Activated CD4-positive, alpha-beta T cell treated with anti-CD3 and anti-CD28 coated beads, Interleukin-2, amount 50 U/mL, for 48 hours (primary cell): ENCODE data around the gene NHEJ1.
A peak's percentile ranks its signal among the peaks of the same experiment; 100 is the strongest.
"Not testable (repeated sequence)": the region's sequence is repeated elsewhere in the genome, so short reads cannot be mapped to it uniquely, and the experiment has no call there.

Source experiments
- DNase-seq, 2 experiments: peaks; one replicate each; pipeline ENCODE4 v3.0.0-alpha.2; 2020

Gene NHEJ1

GRCh38 chr2:219160186-219161017 is at the start of gene NHEJ1:
TSS of gene NHEJ1 (minus strand) at chr2:219160815. CDS start at chr2:219158362, 2,453 bp downstream.
- peak; percentile 98 to 99 for DNase-seq

- DNase-seq: no peak
These were observed 48.9 kb upstream of the NHEJ1 start for GRCh38 chr2:219209236-219210195.

- DNase-seq: no peak
These were observed 47.5 kb upstream of the NHEJ1 start for GRCh38 chr2:219207884-219208740.

GRCh38 chr2:219207134-219207883 is 46.7 kb upstream of the NHEJ1 start:
- no peak for DNase-seq

- peak; percentile 93 to 94 for DNase-seq
These were observed 45.9 kb upstream of the NHEJ1 start, which contains the start of gene ZFAND2B for GRCh38 chr2:219206328-219207133. TSS of gene ZFAND2B (plus strand) at chr2:219206782. CDS start at chr2:219206988, 206 bp downstream.

- DNase-seq: no peak
These were observed 45.3 kb upstream of the NHEJ1 start for GRCh38 chr2:219205981-219206327.

GRCh38 chr2:219205165-219205538 is 44.5 kb upstream of the NHEJ1 start:
- DNase-seq: no peak

- no peak for DNase-seq
These were observed 44.0 kb upstream of the NHEJ1 start for GRCh38 chr2:219204425-219205164.

GRCh38 chr2:219201331-219201730 is 40.7 kb upstream of the NHEJ1 start:
- not testable (repeated sequence) for DNase-seq

- DNase-seq: not testable (repeated sequence)
These were observed 40.1 kb upstream of the NHEJ1 start for GRCh38 chr2:219200502-219201326.

DNA sequence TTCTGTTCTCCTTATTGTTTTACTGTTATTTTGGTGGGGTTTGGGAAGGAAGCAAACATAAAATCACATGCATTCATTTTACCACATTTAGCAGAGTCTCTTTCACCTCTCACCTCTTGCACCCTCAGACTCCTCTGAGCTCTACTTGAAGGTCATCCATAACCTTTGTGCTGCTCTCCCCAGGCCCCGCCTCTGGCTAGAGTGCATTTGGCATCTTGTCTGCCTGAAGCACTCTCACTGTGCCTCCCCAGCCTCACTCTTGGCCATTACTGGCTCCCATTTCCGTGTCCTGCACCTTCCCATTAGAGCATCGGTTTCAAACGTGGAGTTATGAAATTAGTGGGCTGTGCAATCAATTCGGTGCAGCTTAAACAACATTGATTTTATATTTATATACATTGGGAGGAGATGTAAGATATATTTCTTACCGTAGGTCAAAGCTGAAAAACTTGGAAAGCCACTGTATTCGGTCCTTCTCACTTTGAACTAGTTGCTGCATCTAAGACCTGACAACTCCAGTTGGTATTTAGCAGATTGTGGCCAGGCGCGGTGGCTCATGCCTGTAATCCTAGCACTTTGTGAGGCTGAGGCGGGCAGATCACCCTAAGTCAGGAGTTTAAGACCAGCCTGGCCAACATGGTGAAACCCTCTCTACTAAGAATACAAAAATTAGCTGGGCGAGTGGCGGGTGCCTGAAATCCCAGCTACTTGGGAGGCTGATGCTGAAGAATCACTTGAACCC is 39.0 kb upstream of the NHEJ1 start:
- no peak for DNase-seq

DNA sequence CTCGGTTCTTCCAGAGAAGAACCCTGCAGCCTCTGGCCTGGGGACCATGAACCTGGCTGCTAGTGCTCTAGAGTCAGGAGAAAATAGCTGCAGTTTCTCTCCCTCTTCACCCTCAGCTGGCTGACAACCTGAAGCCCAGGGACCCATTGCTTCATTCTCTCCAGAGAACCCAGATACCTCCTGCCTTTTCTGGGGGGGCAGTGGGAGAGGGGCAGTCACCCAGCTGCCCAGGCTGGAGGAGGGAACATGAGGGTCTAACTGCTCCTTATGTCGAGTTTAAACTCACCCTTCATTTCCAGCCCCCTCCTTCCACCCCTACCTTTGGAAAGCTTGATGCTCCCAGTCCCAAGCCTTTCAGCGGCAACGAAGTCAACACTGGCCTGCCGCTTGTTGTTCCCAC is 38.4 kb upstream of the NHEJ1 start:
- DNase-seq: no peak

GRCh38 chr2:219197388-219197787 is 36.8 kb upstream of the NHEJ1 start:
- no peak for DNase-seq

DNA sequence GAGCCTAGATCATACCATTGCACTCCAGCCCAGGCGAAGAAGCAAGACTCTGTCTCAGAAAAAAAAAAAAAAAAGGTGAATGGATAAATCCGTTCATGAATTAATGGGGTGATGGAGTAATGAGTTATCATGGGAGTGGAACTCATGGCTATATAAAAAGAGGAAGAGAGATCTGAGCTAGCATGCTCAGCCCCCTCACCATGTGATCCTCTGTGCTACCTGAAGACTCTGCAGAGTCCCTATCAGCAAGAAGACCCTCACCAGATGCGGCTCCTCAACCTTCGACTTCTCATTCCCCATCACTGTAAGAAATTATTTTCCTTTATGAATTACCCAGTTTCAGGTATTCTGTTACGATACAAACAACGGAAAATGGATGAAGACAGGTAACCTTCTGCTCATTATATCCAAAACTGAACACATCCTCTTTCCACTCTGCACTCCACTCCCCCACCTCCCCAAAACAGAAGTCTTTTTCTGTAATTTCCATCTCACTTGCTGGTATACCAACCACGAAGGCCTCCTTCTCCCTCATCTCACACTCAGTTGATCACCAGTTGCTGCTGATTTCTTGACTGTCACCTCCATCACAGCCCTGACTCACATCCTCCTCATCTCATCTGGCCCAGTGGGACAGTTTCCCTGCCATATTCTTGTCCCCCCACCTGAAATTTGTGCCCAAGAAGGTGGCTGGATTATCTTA is 26.3 kb upstream of the NHEJ1 start:
- peak in 1 of 2 experiments; percentile 29 for DNase-seq

DNA sequence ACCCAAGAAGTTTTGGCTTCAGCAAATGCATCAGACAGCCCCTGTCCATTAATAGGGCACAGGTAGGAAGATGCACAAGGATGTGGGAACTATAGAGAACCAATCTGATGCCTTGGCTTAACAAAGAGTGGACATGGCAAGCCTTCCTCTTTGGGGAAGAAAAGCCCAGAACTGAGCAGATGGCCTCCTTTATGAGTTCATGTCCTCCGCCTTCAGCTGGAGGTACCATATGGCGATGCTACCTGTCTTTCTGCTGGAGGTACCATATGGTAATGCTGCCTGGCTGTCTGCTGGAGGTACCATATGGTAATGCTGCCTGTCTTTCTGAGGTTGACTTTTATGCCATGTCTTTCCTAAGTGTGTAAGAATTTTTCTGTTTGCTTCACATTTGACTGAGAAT is 23.5 kb upstream of the NHEJ1 start:
- no peak for DNase-seq

DNA sequence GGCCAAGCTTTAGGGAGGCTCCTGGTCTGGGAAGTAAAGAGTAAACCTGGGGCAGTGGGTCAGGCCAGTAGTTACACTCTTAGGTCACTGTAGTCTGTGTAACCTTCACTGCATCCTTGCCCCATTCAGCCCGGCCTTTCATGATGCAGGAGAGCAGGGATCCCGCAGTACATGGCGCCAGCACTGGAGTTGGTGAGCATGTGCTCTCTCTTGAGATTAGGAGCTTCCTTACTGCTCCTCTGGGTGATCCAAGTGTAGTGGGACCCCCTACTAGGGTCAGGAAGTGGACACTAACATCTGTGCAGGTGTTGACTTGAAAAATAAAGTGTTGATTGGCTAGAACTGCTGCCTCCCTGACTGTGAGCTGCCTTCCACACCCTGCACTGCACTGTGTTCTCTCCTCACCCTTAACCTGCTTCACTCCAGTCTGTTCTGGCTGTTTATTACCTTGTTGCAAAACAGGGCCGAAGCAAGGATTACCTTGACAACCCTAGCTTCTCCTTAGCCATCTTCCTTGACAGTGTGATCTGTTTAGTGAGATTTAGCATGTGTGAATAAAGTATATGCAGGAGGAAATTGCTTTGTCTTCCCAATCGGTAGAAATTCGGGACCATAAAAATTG is 22.6 kb upstream of the NHEJ1 start:
- DNase-seq: no peak
